ENCODE data around the gene GRM3.
"Not testable (repeated sequence)": the region's sequence is repeated elsewhere in the genome, so short reads cannot be mapped to it uniquely, and the experiment has no call there.

Gene GRM3

DNA sequence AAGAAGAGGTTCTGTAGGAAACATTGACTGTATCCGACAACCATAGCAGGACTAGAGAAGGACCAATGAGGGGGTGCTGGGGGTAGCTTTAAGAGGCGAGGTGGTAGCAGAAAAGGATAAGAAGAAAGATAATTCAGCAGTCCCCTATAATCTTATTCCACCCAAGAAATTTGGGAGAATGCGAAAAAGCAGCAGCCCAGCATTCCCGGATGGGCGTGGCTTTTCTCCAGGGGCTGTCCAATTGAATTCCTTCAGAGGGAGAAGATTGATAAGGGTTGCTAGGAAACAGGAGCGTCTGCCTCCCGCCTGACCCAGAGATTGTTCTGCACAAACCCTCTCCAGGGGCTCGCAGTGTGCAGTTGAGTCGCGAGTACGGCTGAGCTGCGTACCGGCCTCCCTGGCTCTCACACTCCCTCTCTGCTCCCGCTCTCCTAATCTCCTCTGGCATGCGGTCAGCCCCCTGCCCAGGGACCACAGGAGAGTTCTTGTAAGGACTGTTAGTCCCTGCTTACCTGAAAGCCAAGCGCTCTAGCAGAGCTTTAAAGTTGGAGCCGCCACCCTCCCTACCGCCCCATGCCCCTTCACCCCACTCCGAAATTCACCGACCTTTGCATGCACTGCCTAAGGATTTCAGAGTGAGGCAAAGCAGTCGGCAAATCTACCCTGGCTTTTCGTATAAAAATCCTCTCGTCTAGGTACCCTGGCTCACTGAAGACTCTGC is at the start of gene GRM3:
GRM3 (plus strand) TSS at position 349 of the 721 bp plus-strand sequence. CDS start 121,237 bp downstream, outside the sequence.
- no peak for DNase-seq (ENCODE audit: low spot score)

DNA sequence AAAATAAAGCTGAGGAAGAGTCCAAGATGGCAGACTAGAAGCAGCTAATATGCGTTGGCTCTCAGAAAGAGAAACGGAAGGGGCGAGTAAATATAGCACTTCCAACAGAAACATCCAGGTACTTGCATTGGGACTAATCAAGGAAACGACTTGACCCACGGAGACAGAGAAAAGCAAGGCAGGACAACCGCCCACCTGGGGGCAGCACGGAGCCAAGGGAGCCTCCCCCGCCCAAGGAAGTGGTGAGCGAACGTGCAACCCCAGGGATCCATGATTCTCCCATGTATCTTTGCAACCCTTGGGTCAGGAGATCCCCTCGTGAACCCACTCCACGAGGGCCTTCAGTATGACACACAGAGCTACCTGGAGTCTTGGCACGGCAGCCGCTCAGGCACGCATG is 45.4 kb upstream of the GRM3 start:
- DNase-seq (ENCODE audit: low spot score), result no peak

DNA sequence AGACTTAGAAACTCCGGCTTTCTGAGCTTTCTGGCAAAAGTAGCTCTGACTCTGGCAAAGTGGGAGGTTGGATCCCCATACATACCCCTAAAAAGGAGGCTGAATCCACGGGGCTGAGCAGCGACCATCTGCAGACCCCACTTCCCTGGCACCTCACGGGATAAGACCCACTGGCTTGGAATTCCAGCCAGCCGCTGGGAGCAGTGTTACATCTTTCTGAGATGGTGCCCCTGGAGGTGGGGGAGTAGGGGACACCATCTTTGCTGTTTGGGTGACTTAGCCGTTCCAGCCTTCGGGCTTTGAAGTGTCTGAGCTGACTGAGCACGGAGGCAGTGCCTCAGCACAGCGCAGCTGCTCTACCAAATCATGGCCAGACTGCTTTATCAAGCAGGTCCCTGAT is 45.0 kb upstream of the GRM3 start:
- DNase-seq (ENCODE audit: low spot score), result no peak

DNA sequence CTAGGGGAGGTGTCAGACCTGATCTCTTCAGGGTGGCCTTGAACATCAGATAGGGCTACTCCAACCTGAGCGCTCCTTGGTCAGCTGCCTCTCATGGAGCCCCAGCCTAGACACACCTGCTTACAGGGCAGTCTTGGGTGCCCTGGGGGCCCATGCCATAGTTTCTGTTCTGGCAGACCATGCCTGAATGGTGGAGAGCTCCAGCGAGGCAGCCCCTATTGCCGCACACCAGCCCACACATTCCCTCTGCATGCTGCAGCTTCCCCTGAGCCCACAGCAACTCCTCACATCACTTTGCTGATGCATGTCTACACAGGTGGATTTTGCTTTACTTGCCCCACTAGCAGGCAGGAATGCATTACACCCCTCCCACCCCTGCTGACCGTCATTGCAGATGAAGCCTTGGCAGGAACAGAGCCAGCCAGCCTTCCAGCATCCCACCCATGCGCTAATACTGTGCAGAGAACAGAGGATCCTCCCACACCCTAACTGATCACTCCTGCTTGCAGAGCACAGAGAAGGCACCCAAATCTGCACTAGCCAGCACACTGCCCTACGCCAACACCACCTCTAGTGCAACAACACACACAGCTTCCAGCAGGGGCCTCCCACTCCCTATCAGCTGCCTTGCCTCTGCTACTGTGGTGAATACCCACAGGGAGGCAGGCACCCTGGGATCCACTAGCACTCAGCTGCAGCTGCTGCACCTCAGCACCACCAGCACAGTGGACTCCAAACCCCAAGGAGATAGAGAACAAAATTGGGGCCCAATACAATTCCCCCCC is 43.0 kb upstream of the GRM3 start:
- no peak for DNase-seq (ENCODE audit: low spot score)

DNA sequence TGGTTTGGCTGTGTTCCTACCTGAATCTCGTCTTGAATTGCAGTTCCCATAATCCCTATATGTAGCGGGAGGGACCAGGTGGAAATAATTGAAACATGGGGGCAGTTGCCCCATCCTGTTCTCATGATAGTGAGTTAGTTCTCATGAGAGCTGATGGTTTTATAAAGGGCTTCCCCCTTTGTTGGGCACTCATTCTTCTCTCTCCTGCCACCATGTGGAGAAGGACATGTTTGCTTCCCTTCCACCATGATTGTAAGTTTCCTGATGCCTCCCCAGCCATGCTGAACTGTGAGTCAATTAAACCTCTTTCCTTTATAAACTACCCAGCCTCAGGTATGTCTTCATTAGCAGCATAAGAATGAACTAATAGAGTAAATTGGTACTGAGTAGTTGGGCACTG is 28.0 kb upstream of the GRM3 start:
- not testable (repeated sequence) for DNase-seq (ENCODE audit: low spot score)

DNA sequence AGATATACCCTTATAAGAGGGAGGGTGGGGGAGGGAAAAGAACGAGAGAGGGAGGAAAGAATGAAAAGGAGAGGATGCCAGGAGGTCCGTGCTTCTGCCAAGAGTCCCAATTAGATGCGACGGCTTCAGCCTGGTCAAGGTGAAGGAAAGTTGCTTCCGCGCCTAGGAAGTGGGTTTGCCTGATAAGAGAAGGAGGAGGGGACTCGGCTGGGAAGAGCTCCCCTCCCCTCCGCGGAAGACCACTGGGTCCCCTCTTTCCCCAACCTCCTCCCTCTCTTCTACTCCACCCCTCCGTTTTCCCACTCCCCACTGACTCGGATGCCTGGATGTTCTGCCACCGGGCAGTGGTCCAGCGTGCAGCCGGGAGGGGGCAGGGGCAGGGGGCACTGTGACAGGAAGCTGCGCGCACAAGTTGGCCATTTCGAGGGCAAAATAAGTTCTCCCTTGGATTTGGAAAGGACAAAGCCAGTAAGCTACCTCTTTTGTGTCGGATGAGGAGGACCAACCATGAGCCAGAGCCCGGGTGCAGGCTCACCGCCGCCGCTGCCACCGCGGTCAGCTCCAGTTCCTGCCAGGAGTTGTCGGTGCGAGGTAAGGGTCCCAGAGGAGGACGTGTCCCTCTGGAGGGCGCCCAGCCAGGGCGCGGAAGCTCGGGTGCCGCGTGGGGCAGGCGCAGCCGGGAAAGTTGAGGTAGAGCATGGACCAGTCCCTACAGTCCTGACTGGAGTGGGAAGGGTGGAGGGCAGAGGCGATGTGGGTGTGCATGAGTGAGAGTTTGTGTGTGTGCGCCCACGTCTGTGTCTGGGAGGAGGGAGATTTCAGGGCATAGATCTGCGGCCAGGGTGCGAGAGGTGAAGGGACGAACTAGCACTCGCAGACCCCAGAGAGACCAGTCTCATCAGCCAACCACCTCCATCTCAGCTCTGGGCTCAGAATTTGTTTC is 844 bp downstream of the GRM3 start:
- no peak for DNase-seq (ENCODE audit: low spot score)

DNA sequence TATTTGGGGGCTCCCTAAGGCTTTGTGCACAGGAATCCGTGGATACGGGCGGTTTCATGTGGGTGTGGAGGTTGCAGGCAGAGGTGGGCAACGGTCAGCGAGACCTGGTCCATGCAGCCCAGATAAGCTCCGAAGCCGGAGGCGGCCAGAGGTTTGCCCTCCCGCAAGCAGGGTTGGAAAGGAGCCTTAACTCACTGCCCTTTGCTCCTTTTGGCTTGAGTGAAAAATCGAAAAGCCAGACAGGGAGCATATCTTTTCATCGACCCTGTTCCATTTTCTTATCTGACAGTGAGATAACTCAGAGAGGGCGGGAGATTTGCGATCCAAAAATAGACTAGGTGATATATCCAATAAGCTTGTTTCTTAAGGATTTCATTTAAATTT is 1.5 kb downstream of the GRM3 start:
- DNase-seq (ENCODE audit: low spot score), result no peak

DNA sequence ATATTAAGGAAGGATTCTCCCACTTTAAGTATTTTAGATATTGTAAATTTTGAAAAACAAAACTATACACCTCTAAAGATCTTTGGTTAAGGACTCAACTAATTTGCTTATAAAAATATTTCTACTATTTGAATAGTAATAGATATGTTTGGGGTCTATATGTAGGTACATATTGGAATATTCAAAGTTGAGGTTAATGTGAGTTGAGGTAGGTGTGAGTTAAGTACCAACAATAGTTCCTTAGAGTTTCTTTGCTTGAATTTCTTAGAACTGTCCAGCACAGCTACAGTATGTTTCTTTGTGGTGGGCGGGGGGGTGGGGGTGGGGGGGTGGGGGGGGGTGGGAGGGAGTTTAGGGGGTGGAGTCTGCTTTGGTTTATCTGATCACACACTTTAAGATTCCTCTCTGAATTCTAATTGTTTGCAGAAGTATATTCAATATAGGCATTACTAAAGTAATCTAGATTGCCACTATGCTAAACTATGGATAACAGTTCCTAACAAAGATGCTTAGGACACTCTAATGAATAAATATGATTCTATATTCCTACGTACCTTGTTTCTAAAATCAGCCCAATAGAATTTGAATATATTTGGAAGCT is 2.1 kb downstream of the GRM3 start:
- no peak for DNase-seq (ENCODE audit: low spot score)

DNA sequence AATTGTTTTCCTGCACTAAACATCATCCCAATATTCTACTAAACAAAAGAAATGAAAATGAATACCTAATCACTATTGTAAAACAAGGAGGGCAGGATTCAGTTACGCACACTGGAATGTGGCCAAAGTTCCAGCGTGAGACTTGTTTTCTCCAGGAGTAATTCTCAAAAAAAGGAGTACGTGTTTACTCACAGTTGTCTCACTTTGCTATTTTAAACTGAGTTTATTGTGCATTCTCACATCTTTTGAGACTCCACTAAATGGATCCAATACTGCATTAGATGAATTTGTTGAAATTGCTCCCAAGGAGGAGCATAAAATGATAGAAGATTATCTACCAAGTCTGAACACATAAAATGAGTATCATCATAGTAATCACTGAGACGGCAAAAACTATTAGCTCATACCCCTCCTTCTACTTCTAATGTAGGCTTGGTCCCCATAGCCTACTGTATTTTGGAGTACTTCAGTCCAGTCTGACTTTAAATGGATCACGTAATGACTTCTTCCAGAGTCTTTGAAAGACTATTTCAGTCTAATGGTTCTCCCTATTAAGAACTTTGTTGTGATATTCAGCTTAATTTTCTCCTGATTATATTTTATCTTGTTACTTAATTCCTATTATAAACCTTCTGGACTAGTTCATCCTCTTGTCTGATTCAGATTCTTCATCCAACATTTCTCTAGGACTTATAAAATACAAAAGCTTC is 3.8 kb downstream of the GRM3 start:
- DNase-seq (ENCODE audit: low spot score), result no peak

DNA sequence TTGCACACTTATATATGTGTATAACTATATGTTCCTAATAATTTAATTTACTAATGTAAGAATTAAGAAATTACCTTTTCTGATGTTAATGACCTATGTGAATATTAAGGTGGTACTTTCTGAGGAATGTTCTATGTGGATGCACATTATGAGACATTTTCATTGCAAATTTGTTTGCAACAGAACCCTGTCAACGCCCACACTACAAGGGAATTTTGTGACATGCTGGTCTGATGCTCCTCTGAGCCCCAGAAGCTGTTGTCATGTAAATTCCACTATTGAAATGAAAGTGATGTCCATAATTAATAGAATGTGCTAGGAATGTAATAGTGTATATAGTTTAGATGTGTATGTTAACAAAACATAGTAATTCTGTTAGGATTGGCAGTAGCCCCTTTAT is 4.5 kb downstream of the GRM3 start:
- no peak for DNase-seq (ENCODE audit: low spot score)

DNA sequence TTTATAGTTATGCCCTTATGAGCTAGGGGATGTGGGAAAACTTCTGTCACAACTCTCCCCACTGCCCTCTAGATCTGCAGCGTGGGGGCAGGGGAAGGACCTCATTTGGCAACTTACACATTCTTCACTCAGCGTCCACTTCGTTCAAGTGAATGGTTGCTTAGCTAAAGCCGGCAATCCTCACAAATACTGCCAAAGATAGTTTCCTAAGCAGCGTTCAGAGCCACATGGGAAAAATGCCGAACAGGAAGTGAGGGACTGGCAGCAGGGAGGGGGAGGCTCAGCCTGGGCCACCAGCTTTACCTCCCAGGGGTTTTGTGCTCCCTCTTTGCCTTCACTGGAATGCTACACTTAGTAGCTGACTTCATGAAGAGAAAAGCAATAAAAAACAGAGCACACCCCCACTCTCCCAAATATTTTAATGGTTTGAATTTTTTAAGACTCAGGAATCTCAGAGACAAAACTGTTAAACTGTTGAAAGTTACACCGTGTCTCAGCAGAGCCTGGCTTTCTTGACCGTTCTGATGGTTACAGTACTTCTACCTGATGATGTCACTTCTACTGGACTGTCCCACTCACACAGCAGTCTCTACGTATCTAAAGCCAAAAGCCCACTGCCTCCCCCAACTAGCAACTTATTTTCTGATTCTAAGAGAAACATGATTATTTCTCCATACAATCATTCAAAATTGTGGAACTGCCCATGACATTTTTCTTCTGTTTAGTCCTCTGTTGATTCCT is 10.4 kb downstream of the GRM3 start:
- DNase-seq (ENCODE audit: low spot score), result no peak

DNA sequence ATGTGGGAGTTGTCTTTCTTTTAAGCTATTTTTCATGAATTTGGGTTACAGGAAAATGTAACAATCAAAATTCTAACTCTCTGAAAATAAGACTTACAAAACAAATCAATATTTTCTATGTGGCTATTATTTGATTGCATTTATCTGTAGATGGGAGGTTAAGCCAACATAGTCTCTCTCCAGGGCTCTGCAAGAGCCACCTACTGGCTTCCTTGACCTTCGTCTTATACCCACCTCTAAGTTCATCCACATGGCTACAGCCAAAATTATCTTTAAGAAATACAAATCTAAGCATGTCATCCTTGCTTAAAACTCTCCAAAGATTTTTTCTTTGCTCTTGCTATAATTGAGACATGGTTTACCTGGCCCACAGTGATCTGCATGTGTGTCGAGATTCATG is 14.2 kb downstream of the GRM3 start:
- DNase-seq (ENCODE audit: low spot score), result no peak

DNA sequence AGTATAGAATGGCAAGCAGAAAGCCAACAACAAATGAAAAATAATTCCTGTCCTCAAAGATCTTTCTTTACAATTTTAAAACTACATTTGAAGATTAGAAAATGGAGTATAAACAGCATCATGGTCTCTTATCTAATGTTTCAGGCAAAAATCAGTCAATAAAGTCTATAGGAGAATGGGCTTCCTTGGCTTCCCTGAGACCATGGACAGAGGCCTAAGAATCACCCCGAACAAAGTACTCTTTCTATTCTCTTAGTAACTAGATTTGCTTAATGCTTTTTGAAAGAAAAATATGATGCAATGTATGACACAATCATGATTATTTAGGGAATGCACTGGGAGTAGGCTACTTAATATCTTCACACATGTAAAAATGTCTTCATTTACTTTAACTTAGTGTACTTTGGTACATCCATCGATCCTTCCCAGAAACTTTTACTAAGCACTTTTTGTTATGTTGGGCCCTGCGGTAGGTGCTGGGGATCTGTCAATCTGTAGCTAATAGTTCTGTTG is 17.3 kb downstream of the GRM3 start:
- DNase-seq (ENCODE audit: low spot score), result no peak

DNA sequence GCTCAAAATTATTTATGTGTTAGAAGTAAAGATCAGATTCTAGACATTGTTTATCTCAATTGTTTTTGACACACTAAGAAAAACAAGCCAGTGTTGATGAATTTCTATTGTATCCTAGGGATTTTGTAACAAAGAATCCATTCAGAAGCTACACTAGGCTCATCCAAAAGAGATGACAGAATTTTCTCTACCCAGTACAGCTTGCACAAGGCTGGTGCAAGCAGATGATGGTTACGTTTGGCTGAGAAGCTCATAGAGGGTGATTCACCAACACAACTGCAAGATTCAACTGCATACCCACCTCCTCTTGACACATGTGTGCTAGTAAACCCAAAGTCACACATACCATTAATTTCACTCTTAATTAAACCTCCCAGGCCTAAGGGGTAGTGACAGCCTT is 20.8 kb downstream of the GRM3 start:
- DNase-seq (ENCODE audit: low spot score), result no peak

DNA sequence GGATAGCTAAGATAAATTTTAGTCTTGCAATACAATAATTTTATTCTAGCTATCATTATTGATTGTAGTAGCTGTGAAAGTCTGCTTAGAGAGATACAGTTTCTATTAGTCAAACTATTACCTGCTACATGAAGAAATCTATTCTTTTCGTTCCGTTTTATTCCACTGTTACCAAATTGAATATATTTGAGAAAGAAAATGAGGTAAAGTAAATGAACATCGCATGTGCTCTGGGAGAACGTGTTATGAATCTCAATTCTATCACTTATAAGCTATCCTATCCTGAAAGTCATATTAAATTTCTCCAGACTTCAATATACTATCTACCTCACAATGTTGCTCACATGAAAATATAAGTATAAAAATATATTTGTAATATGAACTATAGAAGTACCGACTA is 21.3 kb downstream of the GRM3 start:
- DNase-seq (ENCODE audit: low spot score), result no peak

DNA sequence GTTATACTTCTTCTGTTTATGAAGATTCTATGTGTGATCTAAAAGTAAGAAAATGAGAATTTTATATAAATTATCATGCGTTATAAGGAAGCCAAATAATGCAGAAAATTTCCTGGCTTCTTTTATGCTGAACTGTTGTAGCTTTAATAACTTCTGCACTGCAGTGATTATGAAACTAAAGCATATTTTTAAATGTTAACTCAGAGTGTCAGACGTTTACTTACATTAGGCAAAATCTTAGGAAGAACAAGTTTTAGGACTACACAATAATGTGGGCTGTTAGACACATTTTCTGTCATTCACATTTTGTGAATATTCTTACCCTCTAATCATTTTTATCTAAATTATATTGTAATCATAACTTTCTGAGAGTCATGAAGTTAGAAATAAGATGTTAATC is 22.0 kb downstream of the GRM3 start:
- DNase-seq (ENCODE audit: low spot score), result no peak

DNA sequence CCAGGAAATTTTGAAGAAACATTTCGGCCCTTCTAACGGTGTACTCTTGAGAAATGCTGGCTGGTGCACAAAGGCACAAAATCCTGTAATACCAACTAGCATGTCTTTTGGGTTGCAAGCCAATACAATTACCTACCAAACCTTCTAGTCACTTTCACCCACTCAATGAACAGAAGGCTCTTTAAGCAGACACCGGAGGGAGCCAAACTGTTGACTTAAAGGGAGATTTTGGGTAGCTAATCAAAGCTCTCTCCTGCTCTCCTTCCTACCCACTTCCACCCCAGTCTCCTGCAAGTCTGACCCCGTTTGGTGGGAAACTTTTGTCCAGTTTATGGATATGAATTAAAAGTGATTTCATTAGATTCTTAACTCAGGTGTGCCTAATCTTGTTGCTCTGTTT is 24.0 kb downstream of the GRM3 start:
- DNase-seq (ENCODE audit: low spot score), result no peak

DNA sequence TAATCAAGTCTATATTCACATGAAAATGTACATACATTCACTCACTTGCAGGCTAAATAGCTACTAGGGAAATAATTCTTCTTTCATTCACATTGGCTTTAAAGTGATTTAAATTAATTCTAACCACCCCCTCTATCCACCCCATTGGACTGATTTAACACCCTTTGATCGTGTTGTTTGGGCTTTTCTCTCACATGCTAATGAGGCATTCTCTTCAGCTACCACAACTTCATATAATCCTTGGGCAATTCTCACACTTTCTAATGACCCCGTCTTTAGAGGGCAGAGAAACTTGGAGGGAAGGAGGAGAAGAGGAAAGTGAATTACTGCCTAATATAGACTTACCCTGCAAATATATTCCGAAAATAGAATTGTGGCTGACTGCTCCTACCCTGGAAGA is 24.6 kb downstream of the GRM3 start:
- DNase-seq (ENCODE audit: low spot score), result no peak

DNA sequence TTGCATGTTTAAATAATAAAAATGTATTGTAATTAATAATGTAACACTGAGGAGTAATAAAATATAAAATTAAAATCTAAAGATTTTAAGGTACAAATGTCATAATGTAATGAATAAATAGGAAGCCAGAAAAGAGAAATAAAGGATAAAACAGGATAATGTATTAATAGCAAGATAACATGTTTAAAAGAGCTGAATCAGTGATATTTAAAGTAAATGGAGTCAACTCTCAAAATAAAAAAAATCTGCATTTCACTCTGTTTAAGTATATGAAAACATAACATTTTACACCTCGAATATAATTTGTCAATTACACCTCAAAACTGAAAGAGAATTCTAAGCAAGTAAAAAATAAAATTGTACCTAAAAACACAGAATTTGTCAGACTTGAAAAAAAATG is 44.1 kb downstream of the GRM3 start:
- no peak for DNase-seq (ENCODE audit: low spot score)

DNA sequence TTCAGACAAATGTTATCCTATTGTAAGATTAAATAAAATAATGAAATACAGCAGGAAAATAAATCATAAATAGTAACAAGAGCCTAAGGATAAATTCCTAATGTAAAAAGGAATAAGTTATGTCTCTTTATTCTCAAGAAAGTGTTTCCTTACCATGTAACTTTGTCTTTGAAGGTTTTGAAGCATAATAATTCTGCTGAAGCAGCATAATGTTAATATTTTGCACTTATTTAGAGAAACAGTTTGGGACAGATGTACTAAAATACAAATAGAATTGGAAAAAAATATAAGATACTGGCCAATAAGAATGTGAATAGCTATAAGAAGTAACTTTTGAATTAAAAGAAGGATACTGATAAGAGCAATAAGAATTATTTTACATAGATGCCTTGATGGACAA is 45.7 kb downstream of the GRM3 start:
- DNase-seq (ENCODE audit: low spot score), result no peak

DNA sequence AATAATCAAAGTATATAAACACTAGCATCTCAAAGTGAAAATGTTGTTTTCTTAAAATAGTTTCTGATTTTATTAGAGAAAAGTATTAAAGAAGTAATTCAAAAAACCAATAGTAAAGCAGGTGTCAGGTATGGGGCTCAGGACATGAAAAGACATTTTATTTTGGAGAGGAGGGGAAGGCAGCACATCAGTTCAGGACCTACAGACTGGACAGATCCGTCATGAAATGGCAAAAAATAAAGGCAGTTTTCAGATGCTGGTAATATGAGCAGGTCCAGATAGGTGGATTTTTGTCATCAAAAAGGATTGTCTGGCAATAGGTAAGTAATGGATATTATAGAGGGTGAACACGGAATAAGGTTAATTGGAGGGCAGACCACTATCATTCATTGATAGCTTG is 49.0 kb downstream of the GRM3 start:
- DNase-seq (ENCODE audit: low spot score), result no peak
